Tibial nerve (tissue), 4 donors: ENCODE results near the gene DNAH3. TPM values are rescaled to one million over a fixed set of nuclear protein-coding genes. Genes with fewer than 3 reads are reported as not detected.

ENCODE experiments used
- DNase-seq, 2 donors: peaks; one replicate each; pipeline ENCODE4 v3.0.0-alpha.2; 2019; ENCODE audit warnings: low spot score in 2 of 2
- H3K27ac ChIP-seq, 4 donors: fragments of 200-600 bp; sonication (generic) in 3 of 4; one replicate each; pipeline ENCODE4 v1.5.1; 2017 to 2019; ENCODE audit warnings: mild to moderate bottlenecking in 1 of 4
- H3K27me3 ChIP-seq, 2 donors: fragments of 200-600 bp; sonication (generic) in 1 of 2; one replicate each; pipeline versions ENCODE4 v1.5.1 to v1.6.0; 2017 to 2019
- H3K36me3 ChIP-seq, 3 donors: fragments of 200-600 bp; sonication (generic); one replicate each; pipeline ENCODE4 v1.5.1; 2018 to 2019
- H3K4me1 ChIP-seq, 4 donors: fragments of 200-600 bp; sonication (generic) in 3 of 4; one replicate each; pipeline ENCODE4 v1.5.1; 2017 to 2019
- H3K4me3 ChIP-seq, 4 donors: fragments of 200-600 bp; sonication (generic) in 3 of 4; one replicate each; pipeline ENCODE4 v1.5.1; 2017 to 2019; ENCODE audit warnings: mild to moderate bottlenecking in 1 of 4, moderate library complexity in 1 of 4
- H3K9me3 ChIP-seq, 4 donors: fragments of 200-600 bp; sonication (generic) in 3 of 4; one replicate each; pipeline ENCODE4 v1.5.1; 2017 to 2019
- EP300 ChIP-seq, 2 donors: sonication (generic); formaldehyde crosslinking; IDR thresholded peaks; one replicate each; pipeline ENCODE4 v1.6.1; 2017; ENCODE audit warnings: antibody characterized with exemption in 2 of 2, mild to moderate bottlenecking in 1 of 2
- POLR2A ChIP-seq, 2 donors: fragments of 450-650 bp; IDR thresholded peaks; one replicate each; pipeline ENCODE4 v1.6.1; 2017; ENCODE audit warnings: antibody characterized with exemption in 2 of 2, mild to moderate bottlenecking in 2 of 2, moderate library complexity in 2 of 2
- WGBS, 2 donors: methylation state at CpG; one replicate each; pipeline ENCODE4 v1.1.5; 2018; 5-methylcytosine and 5-hydroxymethylcytosine counted together
- total RNA-seq, 4 donors: library from RNA; depleted of rRNA; stranded (reverse); fragments of >200 nt; gene quantifications; one replicate each; pipeline ENCODE4 v1.1.0, GENCODE V29; 2016
- TF ChIP-seq, protein P1 (sequence below), 5 experiments: fragments of 200-600 bp in 3 of 5; fragments of 450-650 bp in 2 of 5; sonication (generic) in 3 of 5; IDR thresholded peaks; one replicate each; pipeline ENCODE4 v1.5.1; 2016 to 2019; ENCODE audit warnings: antibody characterized with exemption in 5 of 5, mild to moderate bottlenecking in 3 of 5, moderate library complexity in 2 of 5

The DNAH3 gene
- total RNA-seq, 4 donors from 2014 or later, result not detected

DNA sequence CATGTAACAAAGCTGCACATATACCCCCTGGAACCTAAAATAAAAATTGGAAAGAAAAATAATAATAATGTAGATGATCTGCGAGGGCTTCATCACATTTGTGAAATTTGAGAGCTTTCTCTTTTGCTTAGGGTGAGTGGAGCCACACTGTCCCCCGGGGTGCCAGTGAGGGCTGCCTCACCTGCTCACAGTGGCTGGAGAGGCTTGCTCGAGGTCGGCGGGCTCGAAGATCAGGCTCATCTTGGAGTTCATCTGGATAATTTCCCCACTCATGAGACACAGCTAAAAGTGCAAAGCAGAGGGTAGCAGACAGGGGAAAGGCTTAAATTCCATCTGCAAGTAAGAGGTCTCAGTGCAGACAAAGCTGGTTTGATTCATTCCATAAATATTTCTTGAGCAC, 123.8 kb downstream of the DNAH3 start:
- 83 to 86% methylated on average over 6 of the region's 6 CpGs for WGBS, 2 donors
- DNase-seq, result no peak
- TF ChIP-seq POLR2A (IDR thresholded peaks at IDR 0.05), result no peak
- TF ChIP-seq, protein P1, sequence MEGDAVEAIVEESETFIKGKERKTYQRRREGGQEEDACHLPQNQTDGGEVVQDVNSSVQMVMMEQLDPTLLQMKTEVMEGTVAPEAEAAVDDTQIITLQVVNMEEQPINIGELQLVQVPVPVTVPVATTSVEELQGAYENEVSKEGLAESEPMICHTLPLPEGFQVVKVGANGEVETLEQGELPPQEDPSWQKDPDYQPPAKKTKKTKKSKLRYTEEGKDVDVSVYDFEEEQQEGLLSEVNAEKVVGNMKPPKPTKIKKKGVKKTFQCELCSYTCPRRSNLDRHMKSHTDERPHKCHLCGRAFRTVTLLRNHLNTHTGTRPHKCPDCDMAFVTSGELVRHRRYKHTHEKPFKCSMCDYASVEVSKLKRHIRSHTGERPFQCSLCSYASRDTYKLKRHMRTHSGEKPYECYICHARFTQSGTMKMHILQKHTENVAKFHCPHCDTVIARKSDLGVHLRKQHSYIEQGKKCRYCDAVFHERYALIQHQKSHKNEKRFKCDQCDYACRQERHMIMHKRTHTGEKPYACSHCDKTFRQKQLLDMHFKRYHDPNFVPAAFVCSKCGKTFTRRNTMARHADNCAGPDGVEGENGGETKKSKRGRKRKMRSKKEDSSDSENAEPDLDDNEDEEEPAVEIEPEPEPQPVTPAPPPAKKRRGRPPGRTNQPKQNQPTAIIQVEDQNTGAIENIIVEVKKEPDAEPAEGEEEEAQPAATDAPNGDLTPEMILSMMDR (IDR thresholded peaks at IDR 0.05), result no peak
- TF ChIP-seq EP300 (IDR thresholded peaks at IDR 0.05), result no peak

GRCh38 chr16:21023509-21024202, 127.0 kb downstream of the DNAH3 start:
- TF ChIP-seq, protein P1 (IDR thresholded peaks at IDR 0.05), result no peak
- TF ChIP-seq POLR2A (IDR thresholded peaks at IDR 0.05), result no peak
- TF ChIP-seq EP300 (IDR thresholded peaks at IDR 0.05), result no peak
- WGBS, 2 donors, result 77 to 79% methylated on average over 9 of the region's 9 CpGs
- no peak overlapping the region for H3K4me3 ChIP-seq
- H3K27ac ChIP-seq, result no peak overlapping the region
- H3K36me3 ChIP-seq, result no peaks in the 10 kb centered on the region
- H3K9me3 ChIP-seq, result no peaks in the 10 kb centered on the region
- DNase-seq, result no peak
- H3K27me3 ChIP-seq, result no peaks in the 10 kb centered on the region
- no peaks in the 10 kb centered on the region for H3K4me1 ChIP-seq

More for the DNA sequence above, 123.8 kb downstream of the DNAH3 start:
- no peaks in the 10 kb centered on the region for H3K27me3 ChIP-seq
- no peaks in the 10 kb centered on the region for H3K4me1 ChIP-seq
- H3K4me3 ChIP-seq, result no peak overlapping the region
- no peak overlapping the region for H3K27ac ChIP-seq
- no peaks in the 10 kb centered on the region for H3K36me3 ChIP-seq
- no peaks in the 10 kb centered on the region for H3K9me3 ChIP-seq

- Histone ChIP-seq H3K9me3 (no peaks in the 10 kb centered on the region), H3K4me1 (no peaks in the 10 kb centered on the region), H3K4me3 (no peak overlapping the region), H3K27me3 (no peaks in the 10 kb centered on the region), H3K27ac (no peak overlapping the region), H3K36me3 (no peaks in the 10 kb centered on the region)
- WGBS, 2 donors, result 81 to 82% methylated on average over 1 of the region's 1 CpG
- no peak for TF ChIP-seq EP300 (IDR thresholded peaks at IDR 0.05)
- TF ChIP-seq POLR2A (IDR thresholded peaks at IDR 0.05), result no peak
- TF ChIP-seq, protein P1 (IDR thresholded peaks at IDR 0.05), result no peak
- DNase-seq, result no peak
These were observed 129.3 kb downstream of the DNAH3 start for GRCh38 chr16:21021316-21021715.

GRCh38 chr16:21009815-21010214, 140.8 kb downstream of the DNAH3 start:
- 86 to 88% methylated on average over 5 of the region's 5 CpGs for WGBS, 2 donors
- H3K4me3 ChIP-seq, result no peak overlapping the region
- H3K9me3 ChIP-seq, result peaks cover 0 to 9% (median 0%) of the 10 kb centered on the region in 4 donors
- no peaks in the 10 kb centered on the region for H3K27me3 ChIP-seq
- no peak for TF ChIP-seq EP300 (IDR thresholded peaks at IDR 0.05)
- TF ChIP-seq, protein P1 (IDR thresholded peaks at IDR 0.05), result no peak
- TF ChIP-seq POLR2A (IDR thresholded peaks at IDR 0.05), result no peak
- no peaks in the 10 kb centered on the region for H3K4me1 ChIP-seq
- no peak overlapping the region for H3K27ac ChIP-seq
- DNase-seq, result no peak
- H3K36me3 ChIP-seq, result no peaks in the 10 kb centered on the region

DNA sequence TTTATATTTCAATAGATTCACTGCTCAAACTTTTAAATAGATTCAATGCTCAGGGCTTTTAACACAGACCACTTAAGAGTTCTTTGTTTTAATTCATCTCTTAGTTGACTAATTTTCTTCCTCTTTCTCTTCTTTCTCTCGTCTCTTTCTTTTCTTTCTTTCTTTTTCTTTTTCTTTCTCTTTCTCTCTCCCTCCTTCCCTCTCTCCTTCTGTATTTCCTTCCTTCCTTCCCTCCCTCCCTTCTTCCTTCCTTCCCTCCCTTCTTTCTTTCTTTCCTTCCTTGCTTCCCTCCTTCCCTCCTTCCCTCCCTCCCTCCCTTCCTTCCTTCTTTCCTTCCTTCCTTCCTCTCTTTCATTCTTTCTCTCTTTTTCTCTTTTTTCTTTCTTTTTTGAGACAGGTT, 145.6 kb downstream of the DNAH3 start:
- H3K9me3 ChIP-seq, result no peaks in the 10 kb centered on the region
- no peaks in the 10 kb centered on the region for H3K4me1 ChIP-seq
- H3K27me3 ChIP-seq, result no peaks in the 10 kb centered on the region
- no peak overlapping the region for H3K27ac ChIP-seq
- H3K36me3 ChIP-seq, result no peaks in the 10 kb centered on the region
- 66% methylated on average over 1 of the region's 1 CpG for WGBS, 2 donors
- TF ChIP-seq POLR2A (IDR thresholded peaks at IDR 0.05) (no peak), EP300 (IDR thresholded peaks at IDR 0.05) (no peak)
- TF ChIP-seq, protein P1 (IDR thresholded peaks at IDR 0.05), result no peak
- no peak overlapping the region for H3K4me3 ChIP-seq
- no peak for DNase-seq
